Uterus (tissue), 4 donors: ENCODE data around the gene IQCK. TPM values are rescaled to one million over a fixed set of nuclear protein-coding genes. Genes with fewer than 3 reads are reported as not detected.

Source experiments
- DNase-seq, 2 donors: peaks; one replicate each; pipeline ENCODE4 v3.0.0-alpha.2; 2019 to 2020
- H3K27ac ChIP-seq, 2 donors: fragments of 200-600 bp; sonication (generic); 1 replicate in 1 of 2; 2 replicates in 1 of 2; pipeline ENCODE4 v1.5.1; 2016 to 2018
- H3K27me3 ChIP-seq, 2 donors: fragments of 200-600 bp; sonication (generic); one replicate each; pipeline ENCODE4 v1.5.1; 2018 to 2019; ENCODE audit warnings: control low read depth in 1 of 2
- H3K36me3 ChIP-seq, 2 donors: fragments of 200-600 bp; sonication (generic); one replicate each; pipeline ENCODE4 v1.5.1; 2019; ENCODE audit warnings: control low read depth in 1 of 2
- H3K4me1 ChIP-seq, 2 donors: fragments of 200-600 bp; sonication (generic); one replicate each; pipeline ENCODE4 v1.5.1; 2018 to 2019; ENCODE audit warnings: control low read depth in 1 of 2
- H3K4me3 ChIP-seq, 2 donors: fragments of 200-600 bp; sonication (generic); 1 replicate in 1 of 2; 2 replicates in 1 of 2; pipeline ENCODE4 v1.5.1; 2018 to 2019; ENCODE audit warnings: mild to moderate bottlenecking in 1 of 2
- H3K9me3 ChIP-seq, 2 donors: fragments of 200-600 bp; sonication (generic); one replicate each; pipeline ENCODE4 v1.5.1; 2019; ENCODE audit warnings: control low read depth in 1 of 2
- CTCF ChIP-seq, 4 experiments: fragments of 200-600 bp in 2 of 4; fragments of 450-650 bp in 2 of 4; sonication (generic) in 2 of 4; IDR thresholded peaks; one replicate each; pipeline ENCODE4 v1.5.1; 2016 to 2019; ENCODE audit warnings: antibody characterized with exemption in 4 of 4, mild to moderate bottlenecking in 2 of 4, moderate library complexity in 1 of 4
- POLR2A ChIP-seq, 2 donors: fragments of 450-650 bp; IDR thresholded peaks; one replicate each; pipeline ENCODE4 v1.6.1; 2016; ENCODE audit warnings: antibody characterized with exemption in 2 of 2, mild to moderate bottlenecking in 1 of 2, moderate library complexity in 1 of 2
- intact Hi-C: fragments of 100-400 bp; cut with DNase I; formaldehyde crosslinking; loops from one replicate; pipeline ENCODE4 v1.15.1; 2023; ENCODE audit warnings: low total_unique reads
- total RNA-seq, 4 donors: library from RNA; depleted of rRNA in 3 of 4; stranded (reverse); fragments of >200 nt in 3 of 4; gene quantifications; one replicate each; pipeline versions ENCODE4 v1.1.0 to v1.2.4, GENCODE V29; 2014 to 2023
- donor health status: DM: yes; HTN: yes; CAD: no.

IQCK gene
- total RNA-seq, 4 donors from 2014 or later, result 14.7 to 27.2 (median 21.1) TPM

- Histone ChIP-seq H3K4me3 (no peak overlapping the region), H3K27me3 (no peaks in the 10 kb centered on the region), H3K27ac (peak overlapping the region; percentile 53 to 68), H3K36me3 (no peaks in the 10 kb centered on the region), H3K9me3 (no peaks in the 10 kb centered on the region), H3K4me1 (peaks cover 0 to 2% of the 10 kb centered on the region in 2 donors)
- TF ChIP-seq CTCF (IDR thresholded peaks at IDR 0.05) (no peak), POLR2A (IDR thresholded peaks at IDR 0.05) (no peak)
- DNase-seq, result no peak
- intact Hi-C loops, result no loop called here
Measured at GRCh38 chr16:19705146-19705501, 12.9 kb upstream of the IQCK start.

- DNase-seq, result no peak
- intact Hi-C loops, result no loop called here
- Histone ChIP-seq H3K27ac (peak overlapping the region in 1 of 2 donors; percentile 68), H3K27me3 (no peaks in the 10 kb centered on the region), H3K36me3 (no peaks in the 10 kb centered on the region), H3K4me1 (no peaks in the 10 kb centered on the region), H3K4me3 (no peak overlapping the region), H3K9me3 (no peaks in the 10 kb centered on the region)
- TF ChIP-seq POLR2A (IDR thresholded peaks at IDR 0.05), result no peak
- no peak for TF ChIP-seq CTCF (IDR thresholded peaks at IDR 0.05)
Measured at GRCh38 chr16:19705843-19706242, 12.2 kb upstream of the IQCK start.

- DNase-seq, result no peak
- no peaks in the 10 kb centered on the region for H3K4me1 ChIP-seq
- intact Hi-C loops, result no loop called here
- H3K36me3 ChIP-seq, result no peaks in the 10 kb centered on the region
- no peaks in the 10 kb centered on the region for H3K9me3 ChIP-seq
- no peak overlapping the region for H3K27ac ChIP-seq
- TF ChIP-seq POLR2A (IDR thresholded peaks at IDR 0.05) (no peak), CTCF (IDR thresholded peaks at IDR 0.05) (no peak)
- no peak overlapping the region for H3K4me3 ChIP-seq
- H3K27me3 ChIP-seq, result no peaks in the 10 kb centered on the region
Measured at GRCh38 chr16:19706846-19707245, 11.2 kb upstream of the IQCK start.

GRCh38 chr16:19707569-19708295 is 10.3 kb upstream of the IQCK start:
- no peaks in the 10 kb centered on the region for H3K27me3 ChIP-seq
- intact Hi-C loops, result no loop called here
- TF ChIP-seq POLR2A (IDR thresholded peaks at IDR 0.05) (no peak), CTCF (IDR thresholded peaks at IDR 0.05) (no peak)
- DNase-seq, result no peak
- H3K27ac ChIP-seq, result no peak overlapping the region
- no peak overlapping the region for H3K4me3 ChIP-seq
- no peaks in the 10 kb centered on the region for H3K4me1 ChIP-seq
- no peaks in the 10 kb centered on the region for H3K36me3 ChIP-seq
- no peaks in the 10 kb centered on the region for H3K9me3 ChIP-seq

GRCh38 chr16:19708296-19709205 is 9.5 kb upstream of the IQCK start:
- Histone ChIP-seq H3K4me3 (no peak overlapping the region), H3K9me3 (no peaks in the 10 kb centered on the region), H3K4me1 (no peaks in the 10 kb centered on the region), H3K36me3 (no peaks in the 10 kb centered on the region), H3K27ac (no peak overlapping the region), H3K27me3 (no peaks in the 10 kb centered on the region)
- TF ChIP-seq CTCF (IDR thresholded peaks at IDR 0.05) (no peak), POLR2A (IDR thresholded peaks at IDR 0.05) (no peak)
- no peak for DNase-seq
- intact Hi-C loops, result no loop called here
